Natural killer cell treated with Interleukin-12 subunit alpha and Interleukin-12 subunit beta and Interleukin-15 and Interleukin-18, amount 100 ng/mL, for 72 hours (primary cell): Measurements from ENCODE around the gene CRTC1. TPM values are rescaled to one million over a fixed set of nuclear protein-coding genes. Genes with fewer than 3 reads are reported as not detected.
A peak's percentile ranks its signal among the peaks of the same experiment; 100 is the strongest.

Source experiments
- ATAC-seq, 2 donors: fragments of 150-1000 bp; cut with Tn5 transposase in 1 of 2; sonication (Bioruptor Pico), chemical (Tn5 transposase) in 1 of 2; 2 replicates each; pipeline ENCODE4 v1.10.0; 2021
- DNase-seq: peaks from one replicate; pipeline ENCODE4 v3.0.0; 2022; ENCODE audit warnings: low spot score
- H3K27ac Mint-ChIP-seq, 2 donors: 1 replicate in 1 of 2; 2 replicates in 1 of 2; pipeline ENCODE4 v1.8.0; 2022; ENCODE audit warnings: mixed read lengths in 2 of 2, mild to moderate bottlenecking in 1 of 2, moderate library complexity in 1 of 2
- H3K27me3 Mint-ChIP-seq, 2 donors: 1 replicate in 1 of 2; 2 replicates in 1 of 2; pipeline ENCODE4 v1.8.0; 2022; ENCODE audit warnings: mixed read lengths in 2 of 2
- H3K36me3 Mint-ChIP-seq: one replicate; pipeline ENCODE4 v1.8.0; 2022; ENCODE audit warnings: mixed read lengths
- H3K4me1 Mint-ChIP-seq, 2 donors: 1 replicate in 1 of 2; 2 replicates in 1 of 2; pipeline ENCODE4 v1.8.0; 2022; ENCODE audit warnings: low read depth in 2 of 2, mixed read lengths in 2 of 2, mild to moderate bottlenecking in 1 of 2
- H3K4me3 Mint-ChIP-seq: one replicate; pipeline ENCODE4 v1.8.0; 2022; ENCODE audit warnings: mixed read lengths
- H3K9me3 Mint-ChIP-seq: 2 replicates; pipeline ENCODE4 v1.8.0; 2022; ENCODE audit warnings: mixed read lengths
- total RNA-seq, 2 donors: library from RNA; stranded (reverse); gene quantifications; one replicate each; pipeline ENCODE4 v1.2.3, GENCODE V29; 2022

Gene CRTC1
- total RNA-seq, 2 donors from 2014 or later: 7.6 to 9.3 TPM

- no peaks in the 10 kb centered on the region for H3K27me3 Mint-ChIP-seq
- no peak overlapping the region for H3K27ac Mint-ChIP-seq
- no peaks in the 10 kb centered on the region for H3K9me3 Mint-ChIP-seq
- ATAC-seq: no peak
- no peaks in the 10 kb centered on the region for H3K4me1 Mint-ChIP-seq
- no peaks in the 10 kb centered on the region for H3K36me3 Mint-ChIP-seq
- DNase-seq: no peak
- H3K4me3 Mint-ChIP-seq: no peak overlapping the region
Measured at GRCh38 chr19:18756896-18757295, 73.4 kb downstream of the CRTC1 start.

- Mint-ChIP-seq H3K36me3 (no peaks in the 10 kb centered on the region), H3K9me3 (no peaks in the 10 kb centered on the region), H3K4me3 (no peak overlapping the region), H3K27ac (no peak overlapping the region), H3K27me3 (no peaks in the 10 kb centered on the region), H3K4me1 (no peaks in the 10 kb centered on the region)
- no peak for DNase-seq
- peak in 1 of 2 donors; percentile 7 for ATAC-seq
Measured at GRCh38 chr19:18759304-18759994, 76.0 kb downstream of the CRTC1 start.

GRCh38 chr19:18759995-18760426 is 76.5 kb downstream of the CRTC1 start:
- no peaks in the 10 kb centered on the region for H3K36me3 Mint-ChIP-seq
- H3K4me3 Mint-ChIP-seq: no peak overlapping the region
- H3K27ac Mint-ChIP-seq: no peak overlapping the region
- no peaks in the 10 kb centered on the region for H3K9me3 Mint-ChIP-seq
- ATAC-seq (no peak), DNase-seq (no peak)
- H3K27me3 Mint-ChIP-seq: no peaks in the 10 kb centered on the region
- no peaks in the 10 kb centered on the region for H3K4me1 Mint-ChIP-seq

- Mint-ChIP-seq H3K9me3 (no peaks in the 10 kb centered on the region), H3K27me3 (no peaks in the 10 kb centered on the region), H3K4me3 (no peak overlapping the region), H3K4me1 (no peaks in the 10 kb centered on the region), H3K36me3 (no peaks in the 10 kb centered on the region), H3K27ac (no peak overlapping the region)
- DNase-seq (no peak), ATAC-seq (no peak)
Measured at GRCh38 chr19:18760440-18761383, 77.2 kb downstream of the CRTC1 start.

DNA sequence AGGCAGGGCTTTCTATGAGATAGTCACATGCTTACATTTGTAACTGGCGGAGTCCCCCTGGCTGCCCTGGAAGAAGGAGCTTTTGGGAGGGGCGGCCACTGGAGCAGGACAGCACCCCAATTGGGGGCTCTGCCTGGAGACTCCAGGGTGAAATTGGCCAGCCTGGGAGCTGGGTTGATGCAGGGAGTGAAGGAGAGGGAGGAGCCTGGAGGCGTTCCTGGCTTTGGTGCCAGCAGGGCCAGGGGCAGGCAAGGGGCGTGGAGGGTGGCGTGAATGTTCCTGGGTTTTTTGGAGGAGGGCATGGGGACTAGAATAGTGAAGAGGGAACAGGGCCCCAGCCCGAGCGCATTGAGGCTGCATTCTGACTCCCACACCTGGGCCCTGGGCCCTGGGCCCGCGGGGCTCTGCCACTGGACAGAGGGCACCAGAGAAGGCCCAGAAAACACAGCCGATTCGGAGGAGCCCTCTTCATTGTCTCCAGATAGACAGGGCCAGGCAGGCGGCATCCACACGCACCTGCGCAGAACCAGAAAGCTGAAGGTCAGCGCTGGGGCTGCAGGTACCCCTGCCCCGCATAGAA is 78.1 kb downstream of the CRTC1 start:
- Mint-ChIP-seq H3K4me1 (no peaks in the 10 kb centered on the region), H3K27me3 (no peaks in the 10 kb centered on the region), H3K27ac (no peak overlapping the region), H3K4me3 (no peak overlapping the region), H3K9me3 (no peaks in the 10 kb centered on the region), H3K36me3 (no peaks in the 10 kb centered on the region)
- no peak for ATAC-seq
- DNase-seq: no peak

- ATAC-seq (no peak), DNase-seq (no peak)
- H3K4me1 Mint-ChIP-seq: no peaks in the 10 kb centered on the region
- H3K9me3 Mint-ChIP-seq: no peaks in the 10 kb centered on the region
- H3K36me3 Mint-ChIP-seq: no peaks in the 10 kb centered on the region
- H3K27me3 Mint-ChIP-seq: no peaks in the 10 kb centered on the region
- H3K27ac Mint-ChIP-seq: no peak overlapping the region
- H3K4me3 Mint-ChIP-seq: no peak overlapping the region
Measured at GRCh38 chr19:18762125-18763023, 78.9 kb downstream of the CRTC1 start.

- Mint-ChIP-seq H3K27ac (no peak overlapping the region), H3K36me3 (no peaks in the 10 kb centered on the region), H3K4me3 (no peak overlapping the region), H3K4me1 (no peaks in the 10 kb centered on the region), H3K27me3 (no peaks in the 10 kb centered on the region), H3K9me3 (no peaks in the 10 kb centered on the region)
- no peak for ATAC-seq
- no peak for DNase-seq
Measured at GRCh38 chr19:18763674-18764590, 80.5 kb downstream of the CRTC1 start.

- no peaks in the 10 kb centered on the region for H3K9me3 Mint-ChIP-seq
- H3K4me1 Mint-ChIP-seq: no peaks in the 10 kb centered on the region
- no peak overlapping the region for H3K4me3 Mint-ChIP-seq
- DNase-seq (no peak), ATAC-seq (no peak)
- H3K36me3 Mint-ChIP-seq: no peaks in the 10 kb centered on the region
- H3K27ac Mint-ChIP-seq: no peak overlapping the region
- H3K27me3 Mint-ChIP-seq: no peaks in the 10 kb centered on the region
Measured at GRCh38 chr19:18764591-18765051, 81.1 kb downstream of the CRTC1 start.

DNA sequence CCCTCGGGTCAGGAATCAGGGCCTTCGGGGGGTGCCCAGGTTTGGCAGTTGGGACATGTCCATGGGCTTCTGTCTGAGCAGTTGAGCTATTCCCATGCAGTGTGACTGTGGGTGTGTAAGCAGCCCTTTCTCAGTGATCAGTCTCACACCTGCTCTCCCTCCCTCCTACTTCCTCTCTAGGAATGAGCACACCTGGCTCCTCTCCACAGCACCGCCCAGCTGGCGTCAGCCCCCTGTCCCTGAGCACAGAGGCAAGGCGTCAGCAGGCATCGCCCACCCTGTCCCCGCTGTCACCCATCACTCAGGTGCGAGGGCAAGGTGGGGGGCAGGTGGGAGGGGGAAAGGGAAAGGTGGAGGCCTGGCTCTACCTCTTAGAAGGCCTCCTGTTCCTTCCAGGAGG is 81.7 kb downstream of the CRTC1 start:
- no peak for ATAC-seq
- Mint-ChIP-seq H3K36me3 (no peaks in the 10 kb centered on the region), H3K27ac (no peak overlapping the region), H3K9me3 (no peaks in the 10 kb centered on the region), H3K4me1 (no peaks in the 10 kb centered on the region), H3K4me3 (no peak overlapping the region), H3K27me3 (no peaks in the 10 kb centered on the region)
- DNase-seq: no peak

- DNase-seq: no peak
- no peaks in the 10 kb centered on the region for H3K9me3 Mint-ChIP-seq
- H3K4me3 Mint-ChIP-seq: no peak overlapping the region
- ATAC-seq: no peak
- H3K36me3 Mint-ChIP-seq: no peaks in the 10 kb centered on the region
- H3K27ac Mint-ChIP-seq: no peak overlapping the region
- peaks cover 0 to 6% of the 10 kb centered on the region in 2 donors for H3K4me1 Mint-ChIP-seq
- H3K27me3 Mint-ChIP-seq: no peaks in the 10 kb centered on the region
Measured at GRCh38 chr19:18768046-18768771, 84.7 kb downstream of the CRTC1 start.

- H3K27me3 Mint-ChIP-seq: no peaks in the 10 kb centered on the region
- no peaks in the 10 kb centered on the region for H3K9me3 Mint-ChIP-seq
Measured at GRCh38 chr19:18768997-18769891, 85.8 kb downstream of the CRTC1 start.

More at GRCh38 chr19:18768997-18769891, 85.8 kb downstream of the CRTC1 start:
- DNase-seq (no peak), ATAC-seq (no peak)
- Mint-ChIP-seq H3K36me3 (no peaks in the 10 kb centered on the region), H3K4me3 (no peak overlapping the region), H3K27ac (no peak overlapping the region), H3K4me1 (peaks cover under 1 to 6% of the 10 kb centered on the region in 2 donors)
